ENCODE measurements around the gene GGT6. TPM values are rescaled to one million over a fixed set of nuclear protein-coding genes. Genes with fewer than 3 reads are reported as not detected.

The GGT6 gene
- total and polyA plus RNA-seq, 2 of the 13 experiments (the other 11 are each of a cell fraction or from before 2014, with no cell fraction given), result 0.16 to 0.80 TPM

DNA sequence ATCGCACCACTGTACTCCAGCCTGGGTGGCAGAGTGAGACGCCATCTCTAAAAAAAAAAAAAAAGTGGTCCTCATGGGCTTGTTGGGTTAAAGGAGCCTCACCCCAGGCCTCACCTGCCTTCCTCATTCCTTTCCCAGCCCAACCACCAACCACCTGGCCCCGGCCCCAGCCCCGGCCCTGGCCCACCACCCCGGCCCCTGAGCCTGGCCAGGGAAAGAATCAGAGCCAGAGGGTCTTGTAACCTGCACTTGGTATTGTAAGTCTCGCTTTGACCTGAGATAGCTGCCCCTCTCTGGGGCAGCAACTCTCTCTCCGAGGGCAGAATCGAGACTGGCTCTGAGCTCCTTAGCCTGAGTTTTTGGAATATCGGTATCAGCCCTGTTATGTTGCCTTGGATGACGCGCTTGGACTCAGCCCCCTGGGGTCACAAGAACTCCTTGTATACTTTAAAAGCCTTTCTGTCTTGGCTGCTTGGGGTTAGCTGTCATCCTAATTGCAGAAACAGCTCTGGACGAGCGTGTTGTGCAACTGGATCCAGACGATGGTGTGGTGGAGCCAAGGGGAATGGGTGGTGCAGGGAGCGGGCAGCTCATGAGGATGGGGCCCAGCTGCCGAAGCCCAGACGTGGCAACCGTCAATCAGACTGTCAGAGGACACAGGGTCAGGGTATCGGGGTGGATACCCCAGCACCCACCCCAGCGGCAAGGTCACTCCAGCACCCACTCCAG is 38.6 kb upstream of the GGT6 start (continued):
- TF ChIP-seq, protein P1, sequence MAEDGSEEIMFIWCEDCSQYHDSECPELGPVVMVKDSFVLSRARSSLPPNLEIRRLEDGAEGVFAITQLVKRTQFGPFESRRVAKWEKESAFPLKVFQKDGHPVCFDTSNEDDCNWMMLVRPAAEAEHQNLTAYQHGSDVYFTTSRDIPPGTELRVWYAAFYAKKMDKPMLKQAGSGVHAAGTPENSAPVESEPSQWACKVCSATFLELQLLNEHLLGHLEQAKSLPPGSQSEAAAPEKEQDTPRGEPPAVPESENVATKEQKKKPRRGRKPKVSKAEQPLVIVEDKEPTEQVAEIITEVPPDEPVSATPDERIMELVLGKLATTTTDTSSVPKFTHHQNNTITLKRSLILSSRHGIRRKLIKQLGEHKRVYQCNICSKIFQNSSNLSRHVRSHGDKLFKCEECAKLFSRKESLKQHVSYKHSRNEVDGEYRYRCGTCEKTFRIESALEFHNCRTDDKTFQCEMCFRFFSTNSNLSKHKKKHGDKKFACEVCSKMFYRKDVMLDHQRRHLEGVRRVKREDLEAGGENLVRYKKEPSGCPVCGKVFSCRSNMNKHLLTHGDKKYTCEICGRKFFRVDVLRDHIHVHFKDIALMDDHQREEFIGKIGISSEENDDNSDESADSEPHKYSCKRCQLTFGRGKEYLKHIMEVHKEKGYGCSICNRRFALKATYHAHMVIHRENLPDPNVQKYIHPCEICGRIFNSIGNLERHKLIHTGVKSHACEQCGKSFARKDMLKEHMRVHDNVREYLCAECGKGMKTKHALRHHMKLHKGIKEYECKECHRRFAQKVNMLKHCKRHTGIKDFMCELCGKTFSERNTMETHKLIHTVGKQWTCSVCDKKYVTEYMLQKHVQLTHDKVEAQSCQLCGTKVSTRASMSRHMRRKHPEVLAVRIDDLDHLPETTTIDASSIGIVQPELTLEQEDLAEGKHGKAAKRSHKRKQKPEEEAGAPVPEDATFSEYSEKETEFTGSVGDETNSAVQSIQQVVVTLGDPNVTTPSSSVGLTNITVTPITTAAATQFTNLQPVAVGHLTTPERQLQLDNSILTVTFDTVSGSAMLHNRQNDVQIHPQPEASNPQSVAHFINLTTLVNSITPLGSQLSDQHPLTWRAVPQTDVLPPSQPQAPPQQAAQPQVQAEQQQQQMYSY (CRISPR knock-in tag; IDR thresholded peaks at IDR 0.05), result no peak

DNA sequence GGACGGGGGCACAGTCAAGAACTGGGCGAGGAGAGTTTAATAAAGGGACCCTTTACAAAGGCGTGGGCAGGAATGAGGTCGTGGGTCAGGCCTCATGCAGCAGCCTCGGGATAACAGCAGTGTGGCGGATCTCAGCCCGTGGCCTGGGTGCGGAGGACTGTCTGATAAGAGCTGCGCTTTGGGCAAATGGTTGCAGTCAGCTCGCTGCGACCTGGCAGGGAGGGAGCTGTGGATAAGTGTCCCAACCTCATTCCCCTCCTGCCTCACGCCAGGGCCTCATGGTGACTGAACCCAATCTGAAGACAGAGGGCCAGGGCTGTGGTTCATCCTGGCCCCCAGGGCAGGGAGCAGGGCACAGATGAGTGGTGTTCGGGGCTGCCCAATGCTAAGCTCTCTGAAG is 37.6 kb upstream of the GGT6 start:
- BruUV-seq (replicated peaks), result no TSS peak
- no peak overlapping the region for H3K27ac ChIP-seq (ENCODE audit: extremely low read length, insufficient read depth, low read length)
- H3K4me3 ChIP-seq (replicated peaks in 1 of 3; ENCODE audit: insufficient read depth in 1 of 3, low read depth in 2 of 3, low read length in 3 of 3), result no peak overlapping the region
- no peak overlapping the region for H3K4me2 ChIP-seq (ENCODE audit: low read depth, low read length)
- 68% methylated on average over 9 of the region's 13 CpGs for WGBS (ENCODE audit: low lambda C conversion rate)
- H3K9ac ChIP-seq (ENCODE audit: insufficient read depth, low read depth, low read length), result no peak overlapping the region
- CTCF ChIA-PET (ENCODE audit: low intra/inter-chr PET ratio, low total read pairs), result no interaction called here
- FAIRE-seq (no peak), ATAC-seq (no peak), DNase-seq (ENCODE audit: low spot score) (no peak)
- no peaks in the 10 kb centered on the region for H3K79me2 ChIP-seq (ENCODE audit: insufficient read depth, low read length)
- no peaks in the 10 kb centered on the region for H3K9me3 ChIP-seq (ENCODE audit: low read length)
- H3K27me3 ChIP-seq (ENCODE audit: control insufficient read depth in 1 of 2, insufficient read depth in 2 of 2, low read length in 2 of 2), result peaks cover 0 to 2% of the 10 kb centered on the region in 2 experiments; a peak in 1 of 5 replicates
- H2AFZ ChIP-seq (ENCODE audit: low read length), result no peak overlapping the region
- peaks cover 30% of the 10 kb centered on the region for H3K4me1 ChIP-seq (ENCODE audit: insufficient read depth, low read length)
- POLR2A ChIA-PET, result no interaction called here
- H3K36me3 ChIP-seq (replicated peaks in 1 of 2; ENCODE audit: control insufficient read depth in 1 of 2, insufficient read depth in 2 of 2, low read length in 2 of 2), result no peaks in the 10 kb centered on the region
- no peaks in the 10 kb centered on the region for H4K20me1 ChIP-seq (ENCODE audit: insufficient read depth, low read length)
- in situ Hi-C loops (cut with HindIII; ENCODE audit: extremely low pct_ligation_motif_present, low pct_unique_long_range_greater_than_20kb) (no loop called here), intact Hi-C loops (cut with micrococcal nuclease; ENCODE audit: unreplicated experiment) (no loop called here)
- TF ChIP-seq RBFOX2 (IDR thresholded peaks at IDR 0.05; ENCODE audit: low read depth, low read length) (no peak), STAG1 (CRISPR knock-in tag; IDR thresholded peaks at IDR 0.05) (no peak), NFYC (CRISPR knock-in tag; IDR thresholded peaks at IDR 0.05) (no peak), NCOA2 (CRISPR knock-in tag; IDR thresholded peaks at IDR 0.05) (no peak), ZSCAN20 (CRISPR knock-in tag; IDR thresholded peaks at IDR 0.05; ENCODE audit: borderline replicate concordance) (no peak), FOXC1 (CRISPR knock-in tag; IDR thresholded peaks at IDR 0.05; ENCODE audit: borderline replicate concordance) (no peak), ZNF607 (CRISPR knock-in tag; IDR thresholded peaks at IDR 0.05; ENCODE audit: borderline replicate concordance) (no peak), DR1 (CRISPR knock-in tag; IDR thresholded peaks at IDR 0.05) (no peak)
- TF ChIP-seq, protein P2, sequence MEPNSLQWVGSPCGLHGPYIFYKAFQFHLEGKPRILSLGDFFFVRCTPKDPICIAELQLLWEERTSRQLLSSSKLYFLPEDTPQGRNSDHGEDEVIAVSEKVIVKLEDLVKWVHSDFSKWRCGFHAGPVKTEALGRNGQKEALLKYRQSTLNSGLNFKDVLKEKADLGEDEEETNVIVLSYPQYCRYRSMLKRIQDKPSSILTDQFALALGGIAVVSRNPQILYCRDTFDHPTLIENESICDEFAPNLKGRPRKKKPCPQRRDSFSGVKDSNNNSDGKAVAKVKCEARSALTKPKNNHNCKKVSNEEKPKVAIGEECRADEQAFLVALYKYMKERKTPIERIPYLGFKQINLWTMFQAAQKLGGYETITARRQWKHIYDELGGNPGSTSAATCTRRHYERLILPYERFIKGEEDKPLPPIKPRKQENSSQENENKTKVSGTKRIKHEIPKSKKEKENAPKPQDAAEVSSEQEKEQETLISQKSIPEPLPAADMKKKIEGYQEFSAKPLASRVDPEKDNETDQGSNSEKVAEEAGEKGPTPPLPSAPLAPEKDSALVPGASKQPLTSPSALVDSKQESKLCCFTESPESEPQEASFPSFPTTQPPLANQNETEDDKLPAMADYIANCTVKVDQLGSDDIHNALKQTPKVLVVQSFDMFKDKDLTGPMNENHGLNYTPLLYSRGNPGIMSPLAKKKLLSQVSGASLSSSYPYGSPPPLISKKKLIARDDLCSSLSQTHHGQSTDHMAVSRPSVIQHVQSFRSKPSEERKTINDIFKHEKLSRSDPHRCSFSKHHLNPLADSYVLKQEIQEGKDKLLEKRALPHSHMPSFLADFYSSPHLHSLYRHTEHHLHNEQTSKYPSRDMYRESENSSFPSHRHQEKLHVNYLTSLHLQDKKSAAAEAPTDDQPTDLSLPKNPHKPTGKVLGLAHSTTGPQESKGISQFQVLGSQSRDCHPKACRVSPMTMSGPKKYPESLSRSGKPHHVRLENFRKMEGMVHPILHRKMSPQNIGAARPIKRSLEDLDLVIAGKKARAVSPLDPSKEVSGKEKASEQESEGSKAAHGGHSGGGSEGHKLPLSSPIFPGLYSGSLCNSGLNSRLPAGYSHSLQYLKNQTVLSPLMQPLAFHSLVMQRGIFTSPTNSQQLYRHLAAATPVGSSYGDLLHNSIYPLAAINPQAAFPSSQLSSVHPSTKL (CRISPR knock-in tag; IDR thresholded peaks at IDR 0.05), result no peak
- TF ChIP-seq, protein P3, sequence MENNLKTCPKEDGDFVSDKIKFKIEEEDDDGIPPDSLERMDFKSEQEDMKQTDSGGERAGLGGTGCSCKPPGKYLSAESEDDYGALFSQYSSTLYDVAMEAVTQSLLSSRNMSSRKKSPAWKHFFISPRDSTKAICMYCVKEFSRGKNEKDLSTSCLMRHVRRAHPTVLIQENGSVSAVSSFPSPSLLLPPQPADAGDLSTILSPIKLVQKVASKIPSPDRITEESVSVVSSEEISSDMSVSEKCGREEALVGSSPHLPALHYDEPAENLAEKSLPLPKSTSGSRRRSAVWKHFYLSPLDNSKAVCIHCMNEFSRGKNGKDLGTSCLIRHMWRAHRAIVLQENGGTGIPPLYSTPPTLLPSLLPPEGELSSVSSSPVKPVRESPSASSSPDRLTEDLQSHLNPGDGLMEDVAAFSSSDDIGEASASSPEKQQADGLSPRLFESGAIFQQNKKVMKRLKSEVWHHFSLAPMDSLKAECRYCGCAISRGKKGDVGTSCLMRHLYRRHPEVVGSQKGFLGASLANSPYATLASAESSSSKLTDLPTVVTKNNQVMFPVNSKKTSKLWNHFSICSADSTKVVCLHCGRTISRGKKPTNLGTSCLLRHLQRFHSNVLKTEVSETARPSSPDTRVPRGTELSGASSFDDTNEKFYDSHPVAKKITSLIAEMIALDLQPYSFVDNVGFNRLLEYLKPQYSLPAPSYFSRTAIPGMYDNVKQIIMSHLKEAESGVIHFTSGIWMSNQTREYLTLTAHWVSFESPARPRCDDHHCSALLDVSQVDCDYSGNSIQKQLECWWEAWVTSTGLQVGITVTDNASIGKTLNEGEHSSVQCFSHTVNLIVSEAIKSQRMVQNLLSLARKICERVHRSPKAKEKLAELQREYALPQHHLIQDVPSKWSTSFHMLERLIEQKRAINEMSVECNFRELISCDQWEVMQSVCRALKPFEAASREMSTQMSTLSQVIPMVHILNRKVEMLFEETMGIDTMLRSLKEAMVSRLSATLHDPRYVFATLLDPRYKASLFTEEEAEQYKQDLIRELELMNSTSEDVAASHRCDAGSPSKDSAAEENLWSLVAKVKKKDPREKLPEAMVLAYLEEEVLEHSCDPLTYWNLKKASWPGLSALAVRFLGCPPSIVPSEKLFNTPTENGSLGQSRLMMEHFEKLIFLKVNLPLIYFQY (CRISPR knock-in tag; IDR thresholded peaks at IDR 0.05; ENCODE audit: borderline replicate concordance), result no peak
